NK-92 treated with Interleukin-12 subunit alpha and Interleukin-12 subunit beta, amount 100 ng/mL, for 24 hours (cell line): ENCODE measurements around the gene PRKCI.
"Not testable (repeated sequence)": the region's sequence is repeated elsewhere in the genome, so short reads cannot be mapped to it uniquely, and the experiment has no call there.

Source experiments
- DNase-seq: peaks from one replicate; lab custom pipeline; 2025; lab: John Stamatoyannopoulos, UW

PRKCI gene

DNA sequence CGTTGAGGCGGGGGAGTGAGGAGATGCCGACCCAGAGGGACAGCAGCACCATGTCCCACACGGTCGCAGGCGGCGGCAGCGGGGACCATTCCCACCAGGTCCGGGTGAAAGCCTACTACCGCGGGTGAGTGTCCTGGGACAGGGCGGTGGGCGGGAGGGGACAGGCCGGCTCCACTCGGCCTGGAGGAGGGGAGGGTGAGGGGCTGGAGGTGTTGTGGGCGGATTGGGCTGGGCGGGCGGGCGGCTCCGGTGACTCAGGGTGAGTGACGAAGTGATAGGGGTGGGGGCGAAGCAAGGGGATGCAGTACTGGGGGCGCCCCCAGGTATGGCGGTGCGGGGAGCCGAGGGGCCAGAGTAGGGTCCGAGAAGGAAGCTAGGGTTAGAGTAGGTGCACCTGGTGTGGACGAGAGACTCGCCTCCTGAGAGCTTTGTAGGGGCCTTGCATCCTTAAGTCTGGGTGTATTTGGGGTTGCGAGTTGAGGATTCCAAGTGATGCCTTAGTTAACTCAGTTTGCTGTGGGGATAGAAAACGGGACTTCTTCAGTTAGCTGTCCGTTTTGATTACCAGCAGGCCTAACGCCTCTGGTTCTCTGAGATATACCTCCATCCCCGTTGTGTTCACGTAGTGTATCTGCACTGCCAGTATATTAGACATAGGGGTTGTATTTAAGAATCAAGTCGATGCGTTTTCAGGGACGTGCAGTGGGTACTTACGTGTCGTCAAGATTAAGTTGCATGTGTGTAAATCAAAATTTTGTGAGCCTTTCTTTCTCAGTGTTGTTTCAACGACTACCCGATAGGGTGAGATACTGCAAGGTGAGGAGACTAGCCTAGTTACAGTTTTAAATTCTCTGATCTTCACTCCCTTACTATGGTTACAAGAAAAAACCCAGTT lies 670 bp downstream of the PRKCI start:
- no peak for DNase-seq

DNA sequence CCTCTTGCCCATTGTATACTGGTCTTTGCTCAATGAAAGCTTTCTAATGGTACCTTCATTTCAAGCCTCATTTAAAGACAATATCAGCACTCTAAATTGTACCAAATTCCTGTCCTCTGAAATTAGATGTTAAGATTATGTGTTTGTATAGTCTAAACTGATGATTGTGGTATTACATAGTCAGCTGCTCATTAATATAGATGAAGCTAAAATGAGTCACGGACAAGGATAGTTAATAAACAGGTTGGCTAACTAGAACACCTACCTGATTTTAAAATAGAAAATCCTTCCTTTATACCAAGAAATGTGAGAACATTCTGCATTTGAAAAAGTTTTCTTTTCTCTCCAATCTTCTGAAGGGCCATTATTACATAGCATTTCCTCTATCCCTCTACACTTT lies 2.9 kb downstream of the PRKCI start:
- DNase-seq, result no peak

DNA sequence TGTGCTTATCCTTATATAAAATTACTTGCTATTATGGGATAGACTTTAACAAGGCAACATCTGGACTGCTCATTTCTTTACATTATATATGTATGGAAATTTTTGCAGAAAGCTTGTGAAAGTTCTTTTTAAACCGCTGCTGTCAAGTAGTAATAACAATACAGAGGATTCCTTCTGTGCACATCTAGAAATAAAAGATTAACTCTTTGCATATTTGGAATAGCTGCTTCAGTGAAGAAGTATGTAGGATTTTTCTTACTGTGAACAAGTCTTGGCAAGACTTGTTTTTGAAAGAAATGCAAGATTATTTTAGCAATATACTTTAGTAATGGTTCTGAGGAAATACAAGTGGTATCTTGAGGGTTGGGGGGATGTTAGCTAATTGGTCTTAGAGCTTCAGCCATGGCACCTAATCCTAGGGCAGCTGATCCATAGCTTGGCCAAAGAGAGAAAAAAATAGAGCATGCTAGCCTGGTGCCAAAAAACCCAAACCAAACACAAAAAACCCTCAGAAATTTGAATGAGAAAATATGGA lies 4.3 kb downstream of the PRKCI start:
- no peak for DNase-seq

DNA sequence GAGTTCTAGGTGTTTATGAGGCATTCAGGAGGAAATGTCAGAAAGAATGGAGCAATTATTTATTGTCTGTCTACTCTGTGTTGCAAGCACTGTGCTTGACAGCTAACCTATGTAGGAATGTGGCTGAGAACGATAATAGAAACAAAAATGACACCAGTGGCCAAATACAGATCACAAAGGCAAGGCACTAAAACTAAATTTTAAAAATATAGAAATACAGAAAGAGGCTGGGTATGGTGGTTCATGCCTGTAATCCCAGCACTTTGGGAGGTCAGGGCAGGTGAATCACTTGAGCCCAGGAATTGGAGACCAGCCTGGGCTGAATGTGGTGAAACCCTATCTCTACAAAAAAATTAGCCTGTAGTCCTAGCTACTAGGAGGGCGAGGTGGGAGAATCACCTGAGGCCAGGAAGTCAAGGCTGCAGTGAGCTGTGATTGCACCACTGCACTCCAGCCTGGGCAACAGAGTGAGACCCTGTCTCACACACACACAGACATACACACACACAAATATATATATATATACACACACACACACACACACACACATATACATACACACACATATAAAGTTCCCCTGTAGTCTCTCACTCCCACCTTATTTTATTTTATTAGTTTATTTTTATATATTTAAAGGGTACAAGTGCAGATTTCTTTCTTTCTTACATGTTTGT lies 6.0 kb downstream of the PRKCI start:
- DNase-seq, result no peak

DNA sequence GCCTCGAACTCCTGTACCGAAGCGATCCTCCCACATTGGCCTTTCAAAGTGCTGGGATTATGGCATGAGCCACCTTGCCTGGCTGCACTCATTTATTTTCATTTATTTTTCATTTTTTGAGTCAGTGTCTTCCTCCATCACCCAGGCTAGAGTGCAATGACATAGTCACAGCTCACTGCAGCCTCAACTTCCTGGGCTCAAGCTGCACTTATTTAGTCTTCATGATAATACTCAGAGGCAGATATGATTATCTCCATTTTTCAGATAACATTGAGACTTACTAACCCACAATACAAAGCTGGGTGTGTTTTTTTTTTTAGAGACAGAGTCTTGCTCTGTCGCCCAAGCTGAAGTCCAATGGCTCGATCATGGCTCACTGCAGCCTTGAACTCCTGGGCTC lies 10.0 kb downstream of the PRKCI start:
- no peak for DNase-seq

DNA sequence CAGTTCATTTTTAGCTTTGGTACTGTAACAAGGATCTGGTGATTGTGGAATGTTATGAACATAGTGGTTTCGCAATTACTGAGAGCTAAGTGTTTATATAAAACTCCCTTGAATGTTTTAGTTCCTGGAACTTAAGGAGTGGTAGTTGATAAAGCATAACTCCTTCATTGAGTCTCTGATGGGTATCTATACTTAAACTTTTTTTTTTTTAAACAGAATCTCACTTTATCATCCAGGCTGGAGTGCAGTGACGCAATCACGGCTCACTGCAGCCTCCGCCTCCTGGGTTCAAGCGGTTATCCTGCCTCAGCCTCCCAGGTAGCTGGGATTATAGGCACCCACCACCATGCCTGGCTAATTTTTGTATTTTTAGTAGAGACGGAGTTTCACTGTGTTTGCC lies 11.3 kb downstream of the PRKCI start:
- DNase-seq, result no peak

DNA sequence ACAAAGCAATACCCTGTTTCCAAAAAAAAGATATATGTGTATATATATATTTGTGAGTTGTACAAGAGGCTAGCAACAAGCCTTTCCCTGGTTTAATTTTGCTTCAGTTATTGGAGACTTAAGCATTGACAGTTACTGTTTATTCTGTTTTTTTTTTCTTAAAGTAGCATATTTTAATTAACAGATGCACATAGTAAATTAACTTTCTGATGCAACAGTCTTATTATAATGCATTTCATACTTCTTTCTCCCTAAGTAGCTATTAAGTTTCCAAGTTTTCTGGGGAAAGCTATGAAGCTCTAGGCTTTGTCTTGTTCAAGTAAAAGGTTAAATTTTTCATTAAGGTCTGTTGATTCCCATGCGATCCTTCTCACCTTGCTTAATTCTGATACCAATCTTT lies 17.9 kb downstream of the PRKCI start:
- no peak for DNase-seq

DNA sequence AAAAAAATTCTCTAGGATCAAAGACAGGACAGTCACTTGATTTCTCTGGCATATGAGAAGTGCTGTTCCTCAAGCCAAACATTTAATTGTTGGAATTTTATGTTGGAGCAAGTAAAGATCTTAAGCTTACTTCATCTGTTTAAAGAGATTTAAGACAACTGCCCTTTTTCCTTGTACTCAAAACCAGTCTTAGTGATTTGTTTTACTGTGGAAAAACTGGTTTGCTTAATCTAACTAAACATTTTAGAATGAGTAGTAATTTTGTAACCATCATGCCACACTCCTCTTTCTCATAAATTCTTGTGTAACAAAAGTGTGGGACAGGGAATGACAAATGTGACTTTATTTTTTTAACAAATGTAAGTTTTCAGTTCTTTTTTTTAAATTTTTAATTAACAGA lies 18.4 kb downstream of the PRKCI start:
- no peak for DNase-seq

DNA sequence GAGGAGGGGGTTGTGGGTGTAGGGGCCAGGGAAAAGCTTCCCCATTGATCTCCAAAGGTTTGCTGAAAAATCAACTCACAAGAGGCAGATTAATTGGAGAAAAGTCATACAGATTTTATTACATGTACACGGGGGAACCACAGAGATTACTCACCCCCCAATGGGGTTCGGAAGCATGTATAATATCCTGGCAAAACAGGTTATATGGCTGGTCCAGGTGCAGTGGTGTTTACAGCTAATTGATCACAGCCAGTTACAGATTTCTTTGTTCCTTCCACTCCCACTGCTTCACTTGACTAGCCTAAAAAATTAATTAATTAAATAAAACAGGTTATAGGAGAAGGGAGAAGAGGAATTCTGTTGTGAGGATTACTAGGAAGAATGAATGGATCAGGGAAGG lies 22.4 kb downstream of the PRKCI start:
- no peak for DNase-seq

DNA sequence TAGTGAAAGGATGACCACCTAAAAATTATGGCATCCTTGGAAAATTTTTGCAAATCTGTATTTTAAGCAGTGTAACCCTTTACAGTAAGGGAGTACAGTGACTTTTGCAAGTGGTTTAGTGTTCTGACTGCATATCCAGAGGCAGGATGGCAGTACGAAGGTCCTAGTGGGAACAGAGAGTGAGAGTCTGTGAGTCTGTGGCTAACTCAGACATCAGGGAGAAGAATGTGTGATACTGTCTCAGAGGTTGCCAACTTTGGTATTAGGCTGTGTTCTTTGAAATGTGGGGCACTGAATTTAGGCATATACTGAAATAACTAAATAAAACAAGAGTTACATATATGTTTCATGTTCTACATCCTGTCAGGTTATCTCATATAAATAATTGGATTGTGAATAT lies 25.7 kb downstream of the PRKCI start:
- DNase-seq, result no peak

DNA sequence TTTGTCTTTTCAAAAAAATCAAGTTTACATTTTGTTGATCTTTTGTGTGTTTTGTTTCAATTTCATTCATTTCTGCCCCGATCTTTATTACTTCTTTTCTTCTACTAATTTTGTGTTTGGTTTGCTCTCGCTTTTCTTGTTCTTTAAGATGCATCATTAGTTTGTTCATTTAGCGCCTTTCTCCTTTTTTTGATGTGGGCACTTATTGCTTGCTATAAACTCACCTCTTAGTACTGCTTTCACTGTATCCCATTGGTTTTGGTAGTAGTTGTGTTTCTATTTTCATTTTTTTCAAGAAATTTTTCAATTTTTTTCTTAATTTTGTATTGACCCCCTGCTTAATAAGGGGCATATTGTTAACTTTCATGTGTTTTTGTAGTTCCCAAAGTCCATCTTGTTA lies 34.4 kb downstream of the PRKCI start:
- no peak for DNase-seq

DNA sequence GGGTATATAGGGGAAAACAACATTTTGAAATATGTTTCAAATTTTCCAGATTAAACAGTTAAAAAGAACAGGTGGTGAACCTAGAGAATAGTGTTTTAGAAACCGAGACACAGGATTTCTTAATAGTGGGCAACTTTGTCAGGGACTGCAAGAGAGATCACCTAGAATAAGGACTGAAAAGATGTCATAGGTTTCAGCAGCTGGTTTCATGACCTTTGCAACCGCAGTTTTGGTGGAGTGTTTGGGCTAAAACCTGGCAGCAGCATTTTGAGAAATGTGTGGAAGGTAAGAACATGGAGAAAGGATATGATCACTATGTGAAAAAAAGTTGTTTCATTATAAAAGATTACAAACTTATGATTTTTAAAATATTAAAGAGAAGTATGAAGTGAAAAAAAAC lies 34.9 kb downstream of the PRKCI start:
- DNase-seq, result no peak

DNA sequence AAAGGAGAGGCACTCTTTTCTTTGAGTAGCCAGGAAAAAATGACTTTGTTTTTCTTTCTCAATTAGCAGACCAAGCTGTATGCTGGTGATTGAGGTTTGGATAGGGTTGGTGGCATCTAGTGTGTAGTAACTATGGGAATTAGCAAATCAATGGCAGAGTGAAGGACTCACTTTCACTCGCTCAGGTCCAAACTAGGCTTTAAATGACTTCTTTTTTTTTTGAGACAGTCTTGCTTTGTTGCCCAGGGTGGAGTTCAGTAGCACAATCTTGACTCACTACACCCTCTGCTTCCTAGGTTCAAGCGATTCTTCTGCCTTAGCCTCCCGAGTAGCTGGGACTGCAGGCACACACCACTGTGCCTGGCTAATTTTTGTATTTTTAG lies 35.9 kb downstream of the PRKCI start:
- DNase-seq, result no peak

DNA sequence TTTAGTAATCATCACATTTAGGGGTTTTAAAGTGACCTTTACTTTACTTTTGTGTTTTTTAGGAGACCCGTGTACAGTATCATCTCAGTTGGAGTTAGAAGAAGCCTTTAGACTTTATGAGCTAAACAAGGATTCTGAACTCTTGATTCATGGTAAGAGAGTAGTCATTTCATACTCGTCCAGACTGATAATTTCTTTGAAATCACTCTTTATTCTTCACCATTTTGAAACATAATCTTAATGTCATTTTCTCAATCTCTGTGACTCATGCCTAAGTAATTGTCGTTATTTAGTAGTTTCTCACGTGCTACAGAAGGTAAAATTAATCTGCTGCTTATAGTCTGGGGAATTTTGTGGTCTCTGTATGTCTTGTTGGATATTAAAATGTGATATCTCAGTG lies 37.7 kb downstream of the PRKCI start:
- DNase-seq, result no peak

DNA sequence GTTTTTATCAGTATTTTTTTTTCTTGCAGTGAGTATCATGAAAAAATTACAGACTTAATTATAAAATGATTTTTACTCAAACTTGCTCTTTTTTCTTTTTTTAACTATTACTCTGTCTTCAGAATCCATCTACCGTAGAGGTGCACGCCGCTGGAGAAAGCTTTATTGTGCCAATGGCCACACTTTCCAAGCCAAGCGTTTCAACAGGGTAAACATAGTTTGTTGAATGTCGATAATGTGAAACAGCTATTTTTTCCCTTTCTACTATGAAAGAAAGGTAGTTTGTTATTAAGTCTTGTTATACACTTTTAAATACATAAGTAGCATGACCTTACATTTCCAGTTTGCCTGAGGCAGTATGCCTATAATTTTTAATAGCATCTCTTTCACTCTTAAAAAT lies 45.6 kb downstream of the PRKCI start:
- DNase-seq, result no peak

DNA sequence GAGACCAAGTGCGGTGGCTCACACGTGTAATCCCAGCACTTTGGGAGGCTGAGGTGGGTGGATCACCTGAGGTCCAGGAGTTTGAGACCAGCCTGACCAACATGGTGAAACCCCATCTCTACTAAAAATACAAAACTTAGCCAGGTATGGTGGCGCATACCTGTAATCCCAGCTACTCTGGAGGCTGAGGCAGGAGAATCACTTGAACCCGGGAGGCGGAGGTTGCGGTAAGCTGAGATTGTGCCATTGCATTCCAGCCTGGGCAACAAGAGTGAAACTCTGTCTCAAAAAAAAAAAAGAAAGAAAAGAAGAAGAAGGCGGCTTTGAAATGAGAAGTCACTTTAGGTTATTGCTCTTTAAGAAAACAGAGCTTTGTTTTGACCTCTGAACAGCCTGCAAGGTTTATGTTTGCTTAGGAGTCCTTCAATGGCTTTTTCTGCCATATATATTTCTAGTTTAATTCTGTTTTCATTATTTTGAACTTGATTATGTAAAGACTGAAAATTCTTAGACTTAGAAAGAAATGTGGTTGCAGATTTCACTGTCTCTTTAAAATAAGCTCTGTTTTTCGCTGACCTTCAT lies 47.5 kb downstream of the PRKCI start:
- DNase-seq, result not testable (repeated sequence)

DNA sequence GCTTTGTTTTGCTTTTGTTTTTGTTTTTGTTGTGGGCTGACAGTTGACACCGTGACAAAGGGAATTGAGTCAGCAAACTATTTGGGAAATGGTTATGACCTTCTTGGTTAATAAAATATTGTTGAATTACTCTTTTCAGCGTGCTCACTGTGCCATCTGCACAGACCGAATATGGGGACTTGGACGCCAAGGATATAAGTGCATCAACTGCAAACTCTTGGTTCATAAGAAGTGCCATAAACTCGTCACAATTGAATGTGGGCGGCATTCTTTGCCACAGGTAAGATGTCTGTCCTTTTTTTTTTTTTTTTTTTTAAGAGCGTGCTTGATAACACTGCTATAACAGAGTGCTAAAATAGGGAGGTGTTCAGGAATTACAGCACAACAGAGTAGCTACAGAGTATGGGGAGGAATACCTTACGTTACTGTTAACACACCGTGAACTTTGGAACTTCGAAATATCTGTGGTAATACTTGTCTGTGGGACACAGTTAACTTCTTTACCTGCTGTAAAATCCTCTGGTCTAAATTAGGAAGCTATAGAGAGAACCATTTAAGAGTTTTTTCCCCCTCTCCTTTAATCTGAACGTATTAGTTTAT lies 48.2 kb downstream of the PRKCI start:
- DNase-seq, result no peak

DNA sequence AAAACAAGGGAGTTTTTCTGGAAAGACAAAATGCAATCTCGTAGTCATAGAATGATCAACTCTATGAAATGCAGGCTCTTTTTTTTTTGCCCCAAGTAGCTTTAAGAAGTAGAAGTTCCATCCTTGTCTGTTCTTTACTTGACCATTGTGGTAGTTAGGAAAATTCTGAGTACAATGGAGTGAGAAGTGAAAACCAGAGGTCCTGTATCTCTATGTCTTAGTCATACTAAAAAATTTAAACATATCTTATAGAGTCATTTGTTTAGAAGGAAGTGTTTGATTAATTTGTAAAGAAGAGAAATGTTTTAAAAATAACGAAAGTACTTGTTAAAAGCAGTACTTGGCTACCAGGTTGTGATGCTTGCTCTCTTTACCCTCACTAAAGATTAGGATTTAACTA lies 52.4 kb downstream of the PRKCI start:
- no peak for DNase-seq

DNA sequence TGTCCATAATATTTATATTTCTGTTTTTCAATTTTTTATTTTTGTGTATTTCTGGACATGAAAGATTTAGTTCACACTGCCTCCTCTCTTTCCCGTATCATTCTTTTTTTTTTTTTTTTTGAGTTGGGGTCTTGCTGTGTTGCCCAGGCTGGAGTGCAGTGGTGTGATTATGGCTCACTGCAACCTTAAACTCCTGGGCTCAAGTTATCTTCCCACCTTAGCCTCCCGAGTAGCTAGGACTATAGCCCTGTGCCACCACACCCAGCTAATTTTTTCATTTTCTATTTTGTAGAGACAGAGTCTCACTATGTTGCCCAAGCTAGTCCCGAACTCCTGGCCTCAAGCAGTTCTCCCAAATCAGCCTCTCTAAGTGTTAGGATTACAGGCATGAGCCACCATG lies 53.6 kb downstream of the PRKCI start:
- DNase-seq, result no peak

DNA sequence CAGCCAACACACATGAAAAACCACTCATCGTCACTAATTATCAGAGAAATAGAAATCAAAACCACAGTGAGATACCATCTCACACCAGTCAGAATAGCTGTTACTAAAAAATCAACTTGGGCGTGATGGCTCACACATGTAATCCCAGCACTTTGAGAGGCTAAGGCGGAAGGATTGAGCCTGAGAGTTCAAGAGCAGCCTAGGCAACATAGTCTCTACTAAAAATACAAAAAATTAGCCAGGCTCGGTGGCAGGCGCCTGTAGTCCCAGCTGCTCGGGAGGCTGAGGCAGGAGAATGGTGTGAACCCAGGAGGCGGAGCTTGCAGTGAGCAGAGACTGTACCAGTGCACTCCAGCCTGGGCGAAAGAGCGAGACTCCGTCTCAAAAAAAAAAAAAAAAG lies 55.1 kb downstream of the PRKCI start:
- not testable (repeated sequence) for DNase-seq

DNA sequence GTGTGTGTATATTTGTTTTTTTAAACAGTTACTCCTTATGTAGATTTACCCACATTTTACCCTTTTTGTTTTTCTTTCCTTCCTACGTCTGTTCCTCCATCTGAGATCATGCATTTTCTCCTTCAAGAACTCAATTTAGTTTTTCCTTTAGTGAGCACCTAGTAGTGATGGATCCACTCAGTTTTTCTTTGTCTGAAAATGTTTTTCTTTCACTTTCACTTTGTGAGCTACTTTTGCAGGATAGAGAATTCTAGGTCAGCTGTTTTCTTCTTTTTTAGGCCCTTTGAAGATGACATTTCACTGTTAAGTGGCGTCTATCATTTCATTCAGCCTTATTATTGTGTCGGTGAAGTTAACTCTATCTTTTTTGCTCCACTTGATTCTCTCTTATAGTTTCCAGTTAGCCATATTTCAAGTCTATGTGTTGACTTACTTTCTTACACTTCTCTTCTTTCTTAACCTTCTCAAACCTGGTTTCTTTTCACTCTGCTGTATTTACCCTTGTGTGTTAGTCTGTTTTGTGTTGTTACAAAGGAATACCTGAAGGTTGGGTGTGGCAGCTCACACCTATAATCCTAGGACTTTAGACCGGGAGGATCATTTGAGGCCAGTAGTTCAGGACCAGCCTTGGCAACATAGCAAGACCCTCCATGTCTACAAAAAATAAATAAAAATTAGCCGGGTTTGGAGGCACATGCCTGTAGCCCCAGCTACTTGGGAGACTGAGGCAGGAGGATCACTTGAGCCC lies 55.8 kb downstream of the PRKCI start:
- no peak for DNase-seq

DNA sequence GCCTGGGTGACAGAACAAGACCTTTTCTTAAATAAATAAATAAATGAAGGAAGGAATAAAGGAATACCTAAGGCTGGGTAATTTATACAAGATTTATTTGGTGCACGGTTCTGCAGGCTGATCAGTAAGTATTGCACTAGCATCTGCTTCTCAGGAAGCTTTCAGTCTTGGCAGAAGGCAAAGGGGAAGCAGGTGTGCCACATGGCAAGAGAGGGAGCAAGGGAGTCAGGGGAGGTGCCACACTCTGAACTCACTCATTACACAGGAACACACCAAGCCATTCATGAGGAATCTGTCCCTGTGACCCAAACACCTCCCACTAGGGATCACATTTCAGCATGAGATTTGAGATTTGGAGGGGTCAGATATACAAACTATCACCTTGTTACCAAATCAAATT lies 56.4 kb downstream of the PRKCI start:
- DNase-seq, result no peak
